OCI-LY3 (cell line): Measurements from ENCODE around the gene MAP3K5.

Experiments
- EZH2phosphoT487 ChIP-seq: fragments of 200-600 bp; shearing (Covaris generic); IDR thresholded peaks from 2 replicates; pipeline ENCODE4 v1.6.1; 2018; ENCODE audit warnings: antibody characterized with exemption, mixed run types, low read depth
- TF ChIP-seq, protein P1 (sequence below): fragments of 200-600, 300-600 bp; sonication (generic); IDR thresholded peaks from 2 replicates; pipeline ENCODE4 v1.5.1; 2014; ENCODE audit warnings: antibody characterized with exemption, low read length, low read depth

DNA sequence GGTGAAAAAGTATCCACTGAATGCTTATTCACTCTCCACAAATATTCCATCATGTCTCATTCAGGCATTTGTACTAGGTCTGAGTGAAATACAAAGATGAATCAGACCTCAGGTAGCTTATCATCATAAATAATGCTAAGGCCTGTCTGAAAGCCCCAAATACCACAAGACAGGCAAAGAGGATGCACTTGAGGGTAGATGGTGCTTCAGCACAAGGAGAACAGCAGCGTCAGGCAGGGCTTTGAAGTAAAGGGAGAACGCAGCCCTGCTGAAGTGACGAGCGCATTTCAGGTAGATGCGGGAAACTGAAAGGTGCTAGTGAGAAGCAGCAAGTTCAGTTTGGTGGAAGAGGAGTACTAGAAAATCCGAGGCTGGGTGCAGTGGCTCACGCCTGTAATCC lies 38.7 kb downstream of the MAP3K5 start:
- TF ChIP-seq, protein P1, sequence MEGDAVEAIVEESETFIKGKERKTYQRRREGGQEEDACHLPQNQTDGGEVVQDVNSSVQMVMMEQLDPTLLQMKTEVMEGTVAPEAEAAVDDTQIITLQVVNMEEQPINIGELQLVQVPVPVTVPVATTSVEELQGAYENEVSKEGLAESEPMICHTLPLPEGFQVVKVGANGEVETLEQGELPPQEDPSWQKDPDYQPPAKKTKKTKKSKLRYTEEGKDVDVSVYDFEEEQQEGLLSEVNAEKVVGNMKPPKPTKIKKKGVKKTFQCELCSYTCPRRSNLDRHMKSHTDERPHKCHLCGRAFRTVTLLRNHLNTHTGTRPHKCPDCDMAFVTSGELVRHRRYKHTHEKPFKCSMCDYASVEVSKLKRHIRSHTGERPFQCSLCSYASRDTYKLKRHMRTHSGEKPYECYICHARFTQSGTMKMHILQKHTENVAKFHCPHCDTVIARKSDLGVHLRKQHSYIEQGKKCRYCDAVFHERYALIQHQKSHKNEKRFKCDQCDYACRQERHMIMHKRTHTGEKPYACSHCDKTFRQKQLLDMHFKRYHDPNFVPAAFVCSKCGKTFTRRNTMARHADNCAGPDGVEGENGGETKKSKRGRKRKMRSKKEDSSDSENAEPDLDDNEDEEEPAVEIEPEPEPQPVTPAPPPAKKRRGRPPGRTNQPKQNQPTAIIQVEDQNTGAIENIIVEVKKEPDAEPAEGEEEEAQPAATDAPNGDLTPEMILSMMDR: no peak
- TF ChIP-seq EZH2phosphoT487: no peak
